Calu3 (cell line): ENCODE measurements around the gene SULF2. TPM values are rescaled to one million over a fixed set of nuclear protein-coding genes. Genes with fewer than 3 reads are reported as not detected.

Experiments
- BruUV-seq: library from RNA; stranded (reverse); fragments of 400-500 nt; replicated peaks from 2 replicates; lab custom pipeline; 2021; lab: Mats Ljungman, UMichigan
- CTCF ChIA-PET: fragments of 300-600 bp; sonication (Branson Sonifier 250); formaldehyde crosslinking; loops from one replicate; lab custom pipeline; 2022; ENCODE audit warnings: antibody characterized with exemption; lab: Charles Lee
- DNase-seq: peaks from one replicate; pipeline ENCODE4 v3.0.0; 2022
- H3K27ac Mint-ChIP-seq: one replicate; pipeline ENCODE4 v1.8.0; 2022; ENCODE audit warnings: mixed read lengths; ENCODE audit not compliant: unreplicated experiment
- H3K27me3 Mint-ChIP-seq: one replicate; pipeline ENCODE4 v1.8.0; 2022; ENCODE audit warnings: mixed read lengths; ENCODE audit not compliant: unreplicated experiment
- H3K36me3 Mint-ChIP-seq: one replicate; pipeline ENCODE4 v1.8.0; 2022; ENCODE audit warnings: mild to moderate bottlenecking, moderate library complexity, mixed read lengths; ENCODE audit not compliant: insufficient read depth, unreplicated experiment
- H3K4me1 Mint-ChIP-seq: one replicate; pipeline ENCODE4 v1.8.0; 2022; ENCODE audit warnings: mild to moderate bottlenecking, low read depth, mixed read lengths; ENCODE audit not compliant: unreplicated experiment
- H3K4me3 Mint-ChIP-seq: one replicate; pipeline ENCODE4 v1.8.0; 2022; ENCODE audit warnings: mild to moderate bottlenecking, low read depth, moderate library complexity, mixed read lengths; ENCODE audit not compliant: unreplicated experiment
- H3K9me3 Mint-ChIP-seq: one replicate; pipeline ENCODE4 v1.8.0; 2022; ENCODE audit warnings: low read depth, mixed read lengths; ENCODE audit not compliant: unreplicated experiment
- CTCF ChIP-seq: fragments of 200-600 bp; IDR thresholded peaks from one replicate; pipeline ENCODE4 v1.8.0; 2022; ENCODE audit warnings: antibody characterized with exemption; ENCODE audit not compliant: unreplicated experiment
- intact Hi-C: fragments of 100-400 bp; cut with micrococcal nuclease; formaldehyde crosslinking; loops from one replicate; pipeline ENCODE4 v1.10.0; 2022; ENCODE audit not compliant: unreplicated experiment
- total RNA-seq: library from RNA; stranded (reverse); gene quantifications from 2 replicates; pipeline ENCODE4 v1.2.3, GENCODE V29; 2022

The SULF2 gene
- total RNA-seq, 1 experiment from 2014 or later = 112 TPM

- no peak for DNase-seq
- BruUV-seq = no TSS peak
- no peak overlapping the region for H3K4me3 Mint-ChIP-seq
- H3K27me3 Mint-ChIP-seq = no peaks in the 10 kb centered on the region
- TF ChIP-seq CTCF = no peak
- H3K4me1 Mint-ChIP-seq = peaks cover 13% of the 10 kb centered on the region
- no peaks in the 10 kb centered on the region for H3K9me3 Mint-ChIP-seq
- intact Hi-C loops = no loop called here
- no peak overlapping the region for H3K27ac Mint-ChIP-seq
- CTCF ChIA-PET = interaction anchor here (0.5 kb wide), 1 partner anchor 108 kb away, joined by 4 read pairs; no protein-coding TSS in a partner anchor
- peaks cover 6% of the 10 kb centered on the region for H3K36me3 Mint-ChIP-seq
Measured at GRCh38 chr20:47701612-47702011, 83.7 kb downstream of the SULF2 start.

GRCh38 chr20:47700327-47700726, 85.0 kb downstream of the SULF2 start:
- Mint-ChIP-seq H3K27ac (no peak overlapping the region), H3K27me3 (no peaks in the 10 kb centered on the region), H3K4me3 (no peak overlapping the region), H3K4me1 (peaks cover 12% of the 10 kb centered on the region), H3K36me3 (peaks cover 6% of the 10 kb centered on the region), H3K9me3 (no peaks in the 10 kb centered on the region)
- TF ChIP-seq CTCF = no peak
- no TSS peak for BruUV-seq
- DNase-seq = no peak
- intact Hi-C loops = no loop called here
- CTCF ChIA-PET = interaction anchor here (0.8 kb wide), 1 partner anchor 25 kb away, joined by 4 read pairs; no protein-coding TSS in a partner anchor

GRCh38 chr20:47699818-47700217, 85.5 kb downstream of the SULF2 start:
- intact Hi-C loops = no loop called here
- H3K4me1 Mint-ChIP-seq = peaks cover 7% of the 10 kb centered on the region
- H3K9me3 Mint-ChIP-seq = no peaks in the 10 kb centered on the region
- CTCF ChIA-PET = interaction anchor here (0.8 kb wide), 1 partner anchor 25 kb away, joined by 4 read pairs; no protein-coding TSS in a partner anchor
- no peaks in the 10 kb centered on the region for H3K27me3 Mint-ChIP-seq
- H3K27ac Mint-ChIP-seq = no peak overlapping the region
- peaks cover 4% of the 10 kb centered on the region for H3K36me3 Mint-ChIP-seq
- no peak overlapping the region for H3K4me3 Mint-ChIP-seq
- DNase-seq = no peak
- no peak for TF ChIP-seq CTCF
- BruUV-seq = no TSS peak

GRCh38 chr20:47698142-47698541, 87.1 kb downstream of the SULF2 start:
- Mint-ChIP-seq H3K4me3 (no peak overlapping the region), H3K9me3 (no peaks in the 10 kb centered on the region), H3K27me3 (no peaks in the 10 kb centered on the region), H3K36me3 (no peaks in the 10 kb centered on the region), H3K4me1 (no peaks in the 10 kb centered on the region), H3K27ac (no peak overlapping the region)
- CTCF ChIA-PET = interaction anchor here (0.8 kb wide), 1 partner anchor 69 kb away, joined by 3 read pairs; no protein-coding TSS in a partner anchor
- intact Hi-C loops = no loop called here
- no peak for DNase-seq
- BruUV-seq = no TSS peak
- no peak for TF ChIP-seq CTCF
